ENCODE measurements around the gene CCDC6.
"Not testable (repeated sequence)": the region's sequence is repeated elsewhere in the genome, so short reads cannot be mapped to it uniquely, and the experiment has no call there.

Gene CCDC6

GRCh38 chr10:59906417-59907202 is at the start of gene CCDC6:
TSS of gene CCDC6 (minus strand) at chr10:59906556. CDS start at chr10:59906424, 132 bp downstream.
- peaks cover 9% of the 10 kb centered on the region for H3K36me3 Mint-ChIP-seq
- H3K27ac Mint-ChIP-seq = peak within 1 kb of the TSS; percentile 98
- peaks cover 57% of the 10 kb centered on the region for H3K4me1 Mint-ChIP-seq (ENCODE audit: low read depth)
- H3K4me3 Mint-ChIP-seq = peak within 1 kb of the TSS; percentile 96
- H3K27me3 Mint-ChIP-seq = no peaks in the 10 kb centered on the region
- no peaks in the 10 kb centered on the region for H3K9me3 Mint-ChIP-seq (ENCODE audit: low read depth)

- H3K4me3 Mint-ChIP-seq = no peak overlapping the region
- H3K36me3 Mint-ChIP-seq = peaks cover under 1% of the 10 kb centered on the region
- H3K27me3 Mint-ChIP-seq = peaks cover 3% of the 10 kb centered on the region
- no peaks in the 10 kb centered on the region for H3K9me3 Mint-ChIP-seq (ENCODE audit: low read depth)
- no peak overlapping the region for H3K27ac Mint-ChIP-seq
- H3K4me1 Mint-ChIP-seq (ENCODE audit: low read depth) = no peaks in the 10 kb centered on the region
Observed at GRCh38 chr10:59954296-59954695, 47.9 kb upstream of the CCDC6 start.

DNA sequence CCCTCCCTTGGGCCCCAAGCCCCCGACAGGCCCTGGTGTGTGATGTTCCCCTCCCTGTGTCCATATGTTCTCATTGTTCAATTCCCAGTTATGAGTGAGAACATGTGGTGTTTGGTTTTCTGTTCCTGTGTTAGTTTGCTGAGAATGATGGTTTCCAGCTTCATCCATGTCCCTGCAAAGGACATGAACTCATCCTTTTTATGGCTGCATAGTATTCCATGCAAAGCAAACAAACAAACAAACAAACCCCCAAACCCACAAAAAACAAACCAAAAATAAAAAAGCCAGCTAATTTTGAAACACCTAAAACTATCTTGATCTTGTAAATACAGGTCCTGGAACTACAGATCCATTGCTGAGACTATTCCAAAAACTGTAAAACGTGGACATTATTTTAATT is 47.4 kb upstream of the CCDC6 start:
- not testable (repeated sequence) for H3K4me3 Mint-ChIP-seq; H3K9me3 Mint-ChIP-seq (ENCODE audit: low read depth); H3K27me3 Mint-ChIP-seq; H3K36me3 Mint-ChIP-seq; H3K4me1 Mint-ChIP-seq (ENCODE audit: low read depth); H3K27ac Mint-ChIP-seq

GRCh38 chr10:59950105-59950504 is 43.7 kb upstream of the CCDC6 start:
- Mint-ChIP-seq H3K27me3 (peaks cover 6% of the 10 kb centered on the region), H3K9me3 (ENCODE audit: low read depth) (no peaks in the 10 kb centered on the region), H3K27ac (no peak overlapping the region), H3K36me3 (peaks cover 2% of the 10 kb centered on the region), H3K4me3 (no peak overlapping the region), H3K4me1 (ENCODE audit: low read depth) (no peaks in the 10 kb centered on the region)

DNA sequence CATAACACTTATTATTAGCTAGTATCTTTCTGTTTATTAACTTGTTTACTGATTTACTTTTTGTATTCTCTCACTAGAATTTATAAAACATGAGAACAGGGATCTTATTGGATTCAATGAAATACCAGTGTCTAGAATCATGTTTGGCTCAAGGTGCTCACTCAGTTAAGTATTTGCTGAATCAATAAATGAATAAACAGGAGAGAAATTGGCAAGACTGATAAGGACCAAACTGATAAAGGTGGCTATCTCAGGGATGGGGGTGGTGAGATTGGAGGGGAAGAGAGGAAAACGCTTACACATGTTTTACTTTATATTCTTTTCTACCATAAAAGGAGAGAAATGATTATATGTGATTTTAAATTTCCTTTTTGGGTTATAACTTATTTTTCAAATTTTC is 43.3 kb upstream of the CCDC6 start:
- Mint-ChIP-seq H3K36me3 (peaks cover 2% of the 10 kb centered on the region), H3K27ac (no peak overlapping the region), H3K27me3 (peaks cover 8% of the 10 kb centered on the region), H3K4me3 (no peak overlapping the region), H3K9me3 (ENCODE audit: low read depth) (no peaks in the 10 kb centered on the region), H3K4me1 (ENCODE audit: low read depth) (no peaks in the 10 kb centered on the region)

- Mint-ChIP-seq H3K36me3 (peaks cover 2% of the 10 kb centered on the region), H3K9me3 (ENCODE audit: low read depth) (no peaks in the 10 kb centered on the region), H3K27me3 (peaks cover 8% of the 10 kb centered on the region), H3K4me1 (ENCODE audit: low read depth) (no peaks in the 10 kb centered on the region), H3K27ac (no peak overlapping the region), H3K4me3 (no peak overlapping the region)
Observed at GRCh38 chr10:59945991-59946390, 39.6 kb upstream of the CCDC6 start.

GRCh38 chr10:59945590-59945989 is 39.2 kb upstream of the CCDC6 start:
- H3K27me3 Mint-ChIP-seq = peaks cover 8% of the 10 kb centered on the region
- H3K36me3 Mint-ChIP-seq = peaks cover 2% of the 10 kb centered on the region
- no peaks in the 10 kb centered on the region for H3K4me1 Mint-ChIP-seq (ENCODE audit: low read depth)
- H3K9me3 Mint-ChIP-seq (ENCODE audit: low read depth) = no peaks in the 10 kb centered on the region
- no peak overlapping the region for H3K4me3 Mint-ChIP-seq
- H3K27ac Mint-ChIP-seq = no peak overlapping the region

- no peak overlapping the region for H3K27ac Mint-ChIP-seq
- H3K27me3 Mint-ChIP-seq = peaks cover 8% of the 10 kb centered on the region
- H3K4me1 Mint-ChIP-seq (ENCODE audit: low read depth) = no peaks in the 10 kb centered on the region
- no peaks in the 10 kb centered on the region for H3K9me3 Mint-ChIP-seq (ENCODE audit: low read depth)
- H3K4me3 Mint-ChIP-seq = no peak overlapping the region
- peaks cover 2% of the 10 kb centered on the region for H3K36me3 Mint-ChIP-seq
Observed at GRCh38 chr10:59944339-59944935, 38.1 kb upstream of the CCDC6 start.

DNA sequence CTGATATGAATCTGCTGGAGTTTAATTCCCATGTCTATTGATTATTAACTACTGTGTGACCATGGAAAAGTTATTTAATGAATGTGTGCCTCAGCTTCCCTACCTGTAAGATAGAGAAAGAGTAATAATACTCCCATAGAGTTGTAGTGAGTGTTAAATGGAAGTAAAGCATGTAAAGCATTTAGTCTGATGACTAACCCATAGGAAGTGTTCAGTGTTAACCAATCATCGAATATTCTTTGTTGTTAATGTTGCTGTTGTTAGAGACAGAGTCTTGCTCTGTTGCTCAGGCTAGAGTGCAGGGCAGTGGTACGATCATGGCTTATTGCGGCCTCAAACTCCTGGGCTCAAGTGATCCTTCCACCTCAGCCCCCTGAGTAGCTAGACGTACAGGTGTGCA is 36.2 kb upstream of the CCDC6 start:
- no peaks in the 10 kb centered on the region for H3K9me3 Mint-ChIP-seq (ENCODE audit: low read depth)
- H3K27me3 Mint-ChIP-seq = peaks cover 5% of the 10 kb centered on the region
- no peak overlapping the region for H3K4me3 Mint-ChIP-seq
- no peaks in the 10 kb centered on the region for H3K36me3 Mint-ChIP-seq
- H3K27ac Mint-ChIP-seq = no peak overlapping the region
- H3K4me1 Mint-ChIP-seq (ENCODE audit: low read depth) = no peaks in the 10 kb centered on the region

DNA sequence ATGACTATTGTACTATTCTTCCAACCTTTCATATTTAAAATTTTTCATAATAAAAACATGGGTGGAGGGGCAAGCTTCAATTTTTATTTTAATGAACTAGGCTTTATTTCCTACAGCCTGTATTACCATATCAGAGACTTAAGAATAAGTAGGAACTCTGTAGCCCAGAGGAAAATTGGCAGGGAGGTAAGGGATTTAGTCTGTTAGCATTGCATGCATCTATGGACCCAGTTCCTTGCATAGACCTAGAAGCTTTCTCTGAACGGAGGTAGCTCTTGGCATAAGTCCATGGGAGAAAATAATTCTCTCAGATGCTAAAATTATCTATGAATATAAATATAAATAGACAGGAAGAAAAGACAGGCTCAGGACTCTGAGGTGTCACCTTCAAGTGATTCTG is 31.4 kb upstream of the CCDC6 start:
- Mint-ChIP-seq H3K4me1 (ENCODE audit: low read depth) (no peaks in the 10 kb centered on the region), H3K9me3 (ENCODE audit: low read depth) (no peaks in the 10 kb centered on the region), H3K27me3 (no peaks in the 10 kb centered on the region)

DNA sequence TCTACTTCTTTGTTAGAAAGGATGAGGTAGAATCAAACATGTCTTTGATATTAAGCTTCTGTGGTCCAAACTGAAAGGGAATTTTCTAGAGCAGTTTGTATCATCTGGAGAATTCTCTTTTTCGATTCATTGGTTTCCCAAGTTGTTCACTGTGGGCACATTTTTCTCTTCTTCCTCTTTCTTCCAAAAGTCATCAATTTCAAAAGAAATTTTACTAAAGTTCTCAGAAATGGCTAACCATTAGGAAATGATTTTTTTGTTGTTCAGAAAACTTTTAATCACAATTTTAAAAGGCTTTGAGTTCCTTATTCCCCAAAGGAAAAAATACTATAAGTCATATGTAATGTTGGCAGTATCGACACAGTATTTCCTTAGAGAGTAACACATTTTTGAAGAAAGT is 28.3 kb upstream of the CCDC6 start:
- Mint-ChIP-seq H3K4me1 (ENCODE audit: low read depth) (no peaks in the 10 kb centered on the region), H3K9me3 (ENCODE audit: low read depth) (no peaks in the 10 kb centered on the region), H3K27ac (no peak overlapping the region), H3K4me3 (no peak overlapping the region), H3K36me3 (no peaks in the 10 kb centered on the region), H3K27me3 (no peaks in the 10 kb centered on the region)

More for the DNA sequence above, 31.4 kb upstream of the CCDC6 start:
- Mint-ChIP-seq H3K36me3 (no peaks in the 10 kb centered on the region), H3K27ac (no peak overlapping the region), H3K4me3 (no peak overlapping the region)

- not testable (repeated sequence) for H3K36me3 Mint-ChIP-seq; H3K27ac Mint-ChIP-seq; H3K4me1 Mint-ChIP-seq (ENCODE audit: low read depth); H3K9me3 Mint-ChIP-seq (ENCODE audit: low read depth); H3K27me3 Mint-ChIP-seq; H3K4me3 Mint-ChIP-seq
Observed at GRCh38 chr10:59930788-59931521, 24.6 kb upstream of the CCDC6 start.

- H3K27me3 Mint-ChIP-seq = peaks cover 2% of the 10 kb centered on the region
- no peak overlapping the region for H3K4me3 Mint-ChIP-seq
- peaks cover 10% of the 10 kb centered on the region for H3K36me3 Mint-ChIP-seq
- no peak overlapping the region for H3K27ac Mint-ChIP-seq
- no peaks in the 10 kb centered on the region for H3K4me1 Mint-ChIP-seq (ENCODE audit: low read depth)
- H3K9me3 Mint-ChIP-seq (ENCODE audit: low read depth) = peaks cover 20% of the 10 kb centered on the region
Observed at GRCh38 chr10:59926086-59926485, 19.7 kb upstream of the CCDC6 start.

DNA sequence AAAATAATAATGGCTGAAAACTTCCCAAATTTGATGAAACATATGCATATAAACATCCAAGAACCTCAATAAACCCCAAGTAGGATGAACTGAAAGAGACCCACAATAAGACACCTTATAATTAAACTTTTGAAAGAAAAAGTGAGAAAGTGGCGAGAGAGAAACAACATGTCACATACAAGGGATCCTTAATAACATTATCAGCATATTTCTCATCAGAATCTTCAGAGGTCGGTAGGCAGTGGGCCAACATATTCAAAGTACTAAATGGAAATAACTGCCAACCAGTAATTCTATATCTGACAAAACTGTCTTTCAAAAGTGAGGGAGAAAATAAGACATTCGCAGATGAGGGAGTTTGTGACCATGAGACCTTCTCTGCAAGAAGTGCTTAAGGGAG is 16.6 kb upstream of the CCDC6 start:
- Mint-ChIP-seq H3K36me3 (peaks cover 10% of the 10 kb centered on the region), H3K4me3 (no peak overlapping the region), H3K9me3 (ENCODE audit: low read depth) (peaks cover 20% of the 10 kb centered on the region), H3K27me3 (peaks cover 8% of the 10 kb centered on the region), H3K4me1 (ENCODE audit: low read depth) (no peaks in the 10 kb centered on the region), H3K27ac (no peak overlapping the region)

DNA sequence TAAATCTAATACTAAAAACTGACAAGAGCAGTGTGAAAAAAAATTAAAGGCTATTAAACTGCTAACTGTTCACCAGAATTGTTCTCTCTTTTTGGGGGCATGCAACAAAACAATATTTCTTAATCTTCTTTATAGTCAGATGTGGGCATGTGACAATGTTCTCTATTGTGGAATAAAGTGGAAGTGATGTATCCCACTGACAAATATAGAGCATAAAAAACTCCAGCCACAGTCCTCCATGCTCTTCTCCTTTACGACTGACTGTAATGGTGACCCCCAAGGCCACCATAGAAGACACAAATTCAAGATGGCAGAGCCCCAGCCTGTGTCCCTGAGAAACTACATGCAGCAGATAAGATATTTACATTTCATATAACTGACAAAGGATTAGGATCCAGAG is 11.6 kb upstream of the CCDC6 start:
- H3K27me3 Mint-ChIP-seq = peaks cover 8% of the 10 kb centered on the region
- H3K9me3 Mint-ChIP-seq (ENCODE audit: low read depth) = peaks cover 16% of the 10 kb centered on the region
- no peaks in the 10 kb centered on the region for H3K4me1 Mint-ChIP-seq (ENCODE audit: low read depth)
- H3K36me3 Mint-ChIP-seq = peaks cover 3% of the 10 kb centered on the region
- H3K27ac Mint-ChIP-seq = no peak overlapping the region
- H3K4me3 Mint-ChIP-seq = no peak overlapping the region

Measured in activated naive CD8-positive, alpha-beta T cell (primary cell).